ENCODE data around the gene TMEM80.

TMEM80 gene

GRCh38 chr11:727281-727701, 31.7 kb downstream of the TMEM80 start:
- H3K27me3 ChIP-seq (ENCODE audit: control insufficient read depth in 3 of 3, insufficient read depth in 3 of 3, low read depth in 1 of 3, low read length in 3 of 3): peaks cover 3 to 52% (median 41%) of the 10 kb centered on the region in 3 experiments
- no peak overlapping the region for H2BK5ac ChIP-seq (ENCODE audit: low read length)
- H3K4me1 ChIP-seq (ENCODE audit: control insufficient read depth in 2 of 2, insufficient read depth in 1 of 2, low read depth in 1 of 2, low read length in 2 of 2): peaks cover 10% of the 10 kb centered on the region in 2 donors
- H3K14ac ChIP-seq (ENCODE audit: low read length): no peak overlapping the region
- H3K9ac ChIP-seq (ENCODE audit: low read depth, low read length, poor library complexity): peak overlapping the region; percentile 68
- no peak overlapping the region for H2AFZ ChIP-seq (ENCODE audit: low read length)
- no peaks in the 10 kb centered on the region for H3K79me1 ChIP-seq (ENCODE audit: low read depth, low read length)
- H2BK15ac ChIP-seq (ENCODE audit: low read length): no peak overlapping the region
- H3K36me3 ChIP-seq (replicated peaks in 1 of 2; ENCODE audit: control insufficient read depth in 2 of 2, insufficient read depth in 2 of 2, low read length in 2 of 2): no peaks in the 10 kb centered on the region
- no peak overlapping the region for H2BK12ac ChIP-seq (ENCODE audit: low read length)
- H4K8ac ChIP-seq (ENCODE audit: low read depth, low read length): no peak overlapping the region
- DNase-seq (ENCODE audit: low spot score): no peak
- H3K4ac ChIP-seq (ENCODE audit: low read length): no peak overlapping the region
- no CpG with 5 or more reads among the region's 12 CpGs for WGBS, 2 donors (ENCODE audit: extremely low coverage in 2 of 2, insufficient read length in 2 of 2, insufficient replicate concordance in 1 of 2)
- no peak overlapping the region for H4K91ac ChIP-seq (ENCODE audit: low read depth, low read length, poor library complexity)
- H3K18ac ChIP-seq (ENCODE audit: low read length): peak overlapping the region; percentile 12
- H2BK120ac ChIP-seq (ENCODE audit: low read depth, low read length): peak overlapping the region; percentile 81
- H3K4me2 ChIP-seq (ENCODE audit: insufficient read depth, low read length, poor library complexity, severe bottlenecking): no peak overlapping the region
- no peak overlapping the region for H3K4me3 ChIP-seq (ENCODE audit: low read length in 2 of 2)
- peak overlapping the region; percentile 80 for H2AK5ac ChIP-seq (ENCODE audit: low read depth, low read length)
- no peak overlapping the region for H3K27ac ChIP-seq (replicated peaks; ENCODE audit: low read length)
- H3K23ac ChIP-seq (ENCODE audit: low read depth, low read length, poor library complexity): peak overlapping the region; percentile 60
- H3K9me3 ChIP-seq (replicated peaks in 1 of 2; ENCODE audit: control insufficient read depth in 2 of 2, insufficient read depth in 1 of 2, low read depth in 1 of 2, low read length in 2 of 2): no peaks in the 10 kb centered on the region

GRCh38 chr11:727859-728748, 32.5 kb downstream of the TMEM80 start:
- no CpG with 5 or more reads among the region's 31 CpGs for WGBS, 2 donors (ENCODE audit: extremely low coverage in 2 of 2, insufficient read length in 2 of 2, insufficient replicate concordance in 1 of 2)
- H3K9ac ChIP-seq (ENCODE audit: low read depth, low read length, poor library complexity): no peak overlapping the region

GRCh38 chr11:728901-729491, 33.4 kb downstream of the TMEM80 start:
- Histone ChIP-seq H2AK5ac (ENCODE audit: low read depth, low read length) (peak overlapping the region; percentile 7), H3K79me1 (ENCODE audit: low read depth, low read length) (no peaks in the 10 kb centered on the region), H3K27me3 (ENCODE audit: control insufficient read depth in 3 of 3, insufficient read depth in 3 of 3, low read depth in 1 of 3, low read length in 3 of 3) (peaks cover 3 to 39% (median 38%) of the 10 kb centered on the region in 3 experiments), H2BK12ac (ENCODE audit: low read length) (peak overlapping the region; percentile 41), H3K36me3 (replicated peaks in 1 of 2; ENCODE audit: control insufficient read depth in 2 of 2, insufficient read depth in 2 of 2, low read length in 2 of 2) (no peaks in the 10 kb centered on the region), H4K91ac (ENCODE audit: low read depth, low read length, poor library complexity) (no peak overlapping the region), H3K9ac (ENCODE audit: low read depth, low read length, poor library complexity) (no peak overlapping the region), H3K4me3 (ENCODE audit: low read length in 2 of 2) (no peak overlapping the region), H2BK5ac (ENCODE audit: low read length) (peak overlapping the region; percentile 66), H2BK15ac (ENCODE audit: low read length) (peak overlapping the region; percentile 49), H4K8ac (ENCODE audit: low read depth, low read length) (no peak overlapping the region), H3K4me2 (ENCODE audit: insufficient read depth, low read length, poor library complexity, severe bottlenecking) (no peak overlapping the region), H3K4ac (ENCODE audit: low read length) (no peak overlapping the region), H3K23ac (ENCODE audit: low read depth, low read length, poor library complexity) (no peak overlapping the region), H3K14ac (ENCODE audit: low read length) (no peak overlapping the region), H2AFZ (ENCODE audit: low read length) (peak overlapping the region; percentile 59), H3K4me1 (ENCODE audit: control insufficient read depth in 2 of 2, insufficient read depth in 1 of 2, low read depth in 1 of 2, low read length in 2 of 2) (peaks cover 10% of the 10 kb centered on the region in 2 donors), H3K27ac (replicated peaks; ENCODE audit: low read length) (no peak overlapping the region), H3K9me3 (replicated peaks in 1 of 2; ENCODE audit: control insufficient read depth in 2 of 2, insufficient read depth in 1 of 2, low read depth in 1 of 2, low read length in 2 of 2) (no peaks in the 10 kb centered on the region), H3K18ac (ENCODE audit: low read length) (peak overlapping the region; percentile 38), H2BK120ac (ENCODE audit: low read depth, low read length) (no peak overlapping the region)
- WGBS, 2 donors (ENCODE audit: extremely low coverage in 2 of 2, insufficient read length in 2 of 2, insufficient replicate concordance in 1 of 2): no CpG with 5 or more reads among the region's 15 CpGs
- DNase-seq (ENCODE audit: low spot score): no peak

More at GRCh38 chr11:727859-728748, 32.5 kb downstream of the TMEM80 start:
- Histone ChIP-seq H3K4me2 (ENCODE audit: insufficient read depth, low read length, poor library complexity, severe bottlenecking) (no peak overlapping the region), H2BK12ac (ENCODE audit: low read length) (no peak overlapping the region), H2BK5ac (ENCODE audit: low read length) (no peak overlapping the region), H4K91ac (ENCODE audit: low read depth, low read length, poor library complexity) (no peak overlapping the region), H3K27ac (replicated peaks; ENCODE audit: low read length) (no peak overlapping the region), H3K18ac (ENCODE audit: low read length) (peak overlapping the region; percentile 82), H3K14ac (ENCODE audit: low read length) (no peak overlapping the region), H3K4me3 (ENCODE audit: low read length in 2 of 2) (peak overlapping the region in 1 of 2 donors; percentile 32), H3K9me3 (replicated peaks in 1 of 2; ENCODE audit: control insufficient read depth in 2 of 2, insufficient read depth in 1 of 2, low read depth in 1 of 2, low read length in 2 of 2) (no peaks in the 10 kb centered on the region), H3K27me3 (ENCODE audit: control insufficient read depth in 3 of 3, insufficient read depth in 3 of 3, low read depth in 1 of 3, low read length in 3 of 3) (peaks cover 3 to 47% (median 41%) of the 10 kb centered on the region in 3 experiments), H2BK15ac (ENCODE audit: low read length) (peak overlapping the region; percentile 95), H3K4me1 (ENCODE audit: control insufficient read depth in 2 of 2, insufficient read depth in 1 of 2, low read depth in 1 of 2, low read length in 2 of 2) (peaks cover 10% of the 10 kb centered on the region in 2 donors), H2AK5ac (ENCODE audit: low read depth, low read length) (peak overlapping the region; percentile 68), H3K79me1 (ENCODE audit: low read depth, low read length) (no peaks in the 10 kb centered on the region), H2AFZ (ENCODE audit: low read length) (peak overlapping the region; percentile 54), H4K8ac (ENCODE audit: low read depth, low read length) (peak overlapping the region; percentile 74), H2BK120ac (ENCODE audit: low read depth, low read length) (no peak overlapping the region), H3K36me3 (replicated peaks in 1 of 2; ENCODE audit: control insufficient read depth in 2 of 2, insufficient read depth in 2 of 2, low read length in 2 of 2) (no peaks in the 10 kb centered on the region), H3K4ac (ENCODE audit: low read length) (no peak overlapping the region), H3K23ac (ENCODE audit: low read depth, low read length, poor library complexity) (peak overlapping the region; percentile 89)
- DNase-seq (ENCODE audit: low spot score): peak; percentile 71

- H2AFZ ChIP-seq (ENCODE audit: low read length): peak overlapping the region; percentile 59
- WGBS, 2 donors (ENCODE audit: extremely low coverage in 2 of 2, insufficient read length in 2 of 2, insufficient replicate concordance in 1 of 2): no CpG with 5 or more reads among the region's 17 CpGs
- H3K9ac ChIP-seq (ENCODE audit: low read depth, low read length, poor library complexity): no peak overlapping the region
- H3K4me2 ChIP-seq (ENCODE audit: insufficient read depth, low read length, poor library complexity, severe bottlenecking): no peak overlapping the region
- H3K9me3 ChIP-seq (replicated peaks in 1 of 2; ENCODE audit: control insufficient read depth in 2 of 2, insufficient read depth in 1 of 2, low read depth in 1 of 2, low read length in 2 of 2): no peaks in the 10 kb centered on the region
- H3K4ac ChIP-seq (ENCODE audit: low read length): no peak overlapping the region
- H2AK5ac ChIP-seq (ENCODE audit: low read depth, low read length): peak overlapping the region; percentile 7
- no peak overlapping the region for H3K23ac ChIP-seq (ENCODE audit: low read depth, low read length, poor library complexity)
- H2BK5ac ChIP-seq (ENCODE audit: low read length): peak overlapping the region; percentile 66
- no peak overlapping the region for H2BK12ac ChIP-seq (ENCODE audit: low read length)
- H4K91ac ChIP-seq (ENCODE audit: low read depth, low read length, poor library complexity): no peak overlapping the region
- no peak overlapping the region for H2BK15ac ChIP-seq (ENCODE audit: low read length)
- no peak overlapping the region for H3K4me3 ChIP-seq (ENCODE audit: low read length in 2 of 2)
- no peak overlapping the region for H2BK120ac ChIP-seq (ENCODE audit: low read depth, low read length)
- no peaks in the 10 kb centered on the region for H3K36me3 ChIP-seq (replicated peaks in 1 of 2; ENCODE audit: control insufficient read depth in 2 of 2, insufficient read depth in 2 of 2, low read length in 2 of 2)
- H3K79me1 ChIP-seq (ENCODE audit: low read depth, low read length): no peaks in the 10 kb centered on the region
- H4K8ac ChIP-seq (ENCODE audit: low read depth, low read length): peak overlapping the region; percentile 30
- H3K18ac ChIP-seq (ENCODE audit: low read length): no peak overlapping the region
- peaks cover 10% of the 10 kb centered on the region in 2 donors for H3K4me1 ChIP-seq (ENCODE audit: control insufficient read depth in 2 of 2, insufficient read depth in 1 of 2, low read depth in 1 of 2, low read length in 2 of 2)
- H3K14ac ChIP-seq (ENCODE audit: low read length): no peak overlapping the region
- H3K27ac ChIP-seq (replicated peaks; ENCODE audit: low read length): no peak overlapping the region
- H3K27me3 ChIP-seq (ENCODE audit: control insufficient read depth in 3 of 3, insufficient read depth in 3 of 3, low read depth in 1 of 3, low read length in 3 of 3): peaks cover 3 to 33% (median 33%) of the 10 kb centered on the region in 3 experiments
- DNase-seq (ENCODE audit: low spot score): no peak
These were observed 34.0 kb downstream of the TMEM80 start for GRCh38 chr11:729492-730074.
